Large intestine (tissue), 3 donors: ENCODE measurements around the gene KRT71. TPM values are rescaled to one million over a fixed set of nuclear protein-coding genes. Genes with fewer than 3 reads are reported as not detected.

Experiments used
- DNase-seq, 2 donors: peaks; one replicate each; pipeline versions ENCODE4 v3.0.0 to v3.0.0-alpha.2; 2013
- H3K27ac ChIP-seq: one replicate; pipeline ENCODE4 v1.5.1; 2013; ENCODE audit warnings: low read length
- H3K27me3 ChIP-seq: 2 replicates; pipeline ENCODE4 v1.6.1; 2013; ENCODE audit warnings: low read length; ENCODE audit not compliant: control insufficient read depth, insufficient read depth
- H3K36me3 ChIP-seq: 2 replicates; pipeline ENCODE4 v1.6.1; 2013; ENCODE audit warnings: low read length; ENCODE audit not compliant: control insufficient read depth, insufficient read depth
- H3K4me1 ChIP-seq: one replicate; pipeline ENCODE4 v1.6.1; 2013; ENCODE audit warnings: low read length; ENCODE audit not compliant: control insufficient read depth, insufficient read depth
- H3K4me3 ChIP-seq: one replicate; pipeline ENCODE4 v1.5.1; 2013; ENCODE audit warnings: low read length
- H3K9me3 ChIP-seq: one replicate; pipeline ENCODE4 v1.6.1; 2013; ENCODE audit warnings: mild to moderate bottlenecking, low read depth, low read length, moderate library complexity; ENCODE audit not compliant: control insufficient read depth
- WGBS: methylation state at CpG from one replicate; pipeline ENCODE4 v1.1.5; 2013; ENCODE audit warnings: low lambda C conversion rate; ENCODE audit not compliant: insufficient coverage; 5-methylcytosine and 5-hydroxymethylcytosine counted together
- polyA plus RNA-seq: library from polyadenylated mRNA; unstranded; fragments of 120-200 nt; gene quantifications from one replicate; pipeline ENCODE4 v1.2.1, GENCODE V29; 2013

The KRT71 gene
- polyA plus RNA-seq, 1 donor, result 0.04 TPM

DNA sequence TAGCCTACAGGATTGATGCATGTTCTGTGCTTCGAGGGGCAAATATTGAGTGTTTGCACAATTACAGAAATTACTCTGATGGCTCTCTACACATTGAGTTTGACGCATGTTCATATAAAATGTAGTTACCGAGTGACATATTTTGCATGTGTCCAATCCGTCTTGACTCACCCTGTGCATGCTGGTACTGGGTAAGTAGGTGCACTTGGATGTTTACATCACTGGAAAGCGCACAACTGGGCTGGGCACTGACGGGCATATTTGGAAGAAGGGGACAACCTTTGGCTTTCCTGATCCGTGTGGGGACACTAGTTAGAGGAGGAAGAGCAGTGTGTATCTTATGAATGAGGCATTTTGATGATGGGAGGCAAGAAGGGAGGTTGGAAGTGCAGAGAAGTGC is 55.0 kb downstream of the KRT71 start:
- no peaks in the 10 kb centered on the region for H3K36me3 ChIP-seq
- H3K27ac ChIP-seq, result no peak overlapping the region
- DNase-seq, result no peak
- no peaks in the 10 kb centered on the region for H3K9me3 ChIP-seq
- no peaks in the 10 kb centered on the region for H3K4me1 ChIP-seq
- no peak overlapping the region for H3K4me3 ChIP-seq
- no CpG with 5 or more reads among the region's 7 CpGs for WGBS
- peaks cover 13% of the 10 kb centered on the region for H3K27me3 ChIP-seq

DNA sequence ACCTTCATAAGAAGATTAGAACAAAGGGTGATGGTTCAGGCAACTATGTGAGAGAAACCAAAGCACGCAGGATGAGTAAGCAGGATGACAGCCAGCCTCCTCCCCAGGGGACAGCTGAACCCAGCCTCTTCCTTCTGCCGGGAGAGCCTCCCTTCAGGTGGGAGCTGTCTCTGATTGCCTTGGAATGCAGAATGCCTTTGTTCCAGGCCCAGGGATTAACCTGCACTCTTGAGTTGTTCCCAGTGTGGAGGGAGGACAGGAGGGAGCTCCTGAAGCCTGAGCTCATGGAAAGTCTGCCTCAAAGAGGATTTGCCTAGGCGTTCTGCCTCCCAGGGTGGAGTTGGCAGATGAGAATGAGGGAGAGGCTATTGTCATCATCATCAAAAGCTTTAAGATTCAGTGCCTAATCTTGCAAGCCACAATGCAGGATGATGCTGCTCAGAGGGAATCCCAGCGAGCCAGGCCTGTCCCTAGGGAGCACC is 56.3 kb downstream of the KRT71 start:
- DNase-seq, result no peak
- no CpG with 5 or more reads among the region's 4 CpGs for whole genome bisulfite sequencing
- Histone ChIP-seq H3K4me1 (no peaks in the 10 kb centered on the region), H3K27me3 (peaks cover 13% of the 10 kb centered on the region), H3K27ac (no peak overlapping the region), H3K36me3 (no peaks in the 10 kb centered on the region), H3K9me3 (no peaks in the 10 kb centered on the region), H3K4me3 (no peak overlapping the region)

DNA sequence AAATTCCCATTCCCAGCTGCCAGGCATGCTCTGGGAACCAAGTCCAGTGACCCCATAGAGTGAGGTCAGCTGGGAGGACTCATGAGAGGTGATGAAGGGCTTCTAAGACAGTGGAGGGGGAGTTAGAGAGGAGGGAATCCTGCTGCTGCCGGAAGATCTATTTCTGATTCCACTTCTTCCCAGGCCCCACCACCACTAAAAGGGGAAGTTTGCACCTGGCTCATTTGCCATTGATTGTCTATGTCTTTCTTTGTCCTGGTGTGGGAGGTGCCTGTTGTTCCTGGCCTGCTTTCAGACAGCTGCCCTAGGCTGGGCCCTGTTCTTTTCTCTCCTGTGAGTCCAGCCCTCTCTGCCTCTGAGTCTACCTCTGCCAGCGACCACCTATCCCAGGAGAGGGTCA is 56.9 kb downstream of the KRT71 start:
- Histone ChIP-seq H3K4me3 (no peak overlapping the region), H3K27ac (no peak overlapping the region), H3K4me1 (no peaks in the 10 kb centered on the region), H3K9me3 (no peaks in the 10 kb centered on the region), H3K36me3 (no peaks in the 10 kb centered on the region), H3K27me3 (peaks cover 13% of the 10 kb centered on the region)
- DNase-seq, result no peak
- no CpG with 5 or more reads among the region's 2 CpGs for WGBS

DNA sequence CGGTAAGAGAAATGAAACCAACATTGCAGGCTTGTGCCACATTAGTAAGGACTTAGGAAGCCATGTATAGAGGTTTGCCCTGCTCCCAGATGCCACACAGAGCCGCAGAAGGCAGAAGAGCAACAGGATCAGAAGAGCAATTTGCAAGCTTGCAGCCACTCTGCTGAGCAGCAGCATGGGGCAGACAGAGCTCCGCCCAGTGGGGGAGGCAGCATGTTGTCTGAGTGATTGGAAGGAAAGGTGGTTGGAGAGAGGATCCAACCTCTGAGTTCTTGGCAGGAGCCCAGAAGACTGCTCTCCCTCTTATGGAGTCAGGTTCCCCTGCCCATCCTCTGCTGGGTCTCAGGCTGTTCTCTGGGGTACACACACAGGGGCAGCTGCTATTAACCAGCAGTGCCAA is 57.6 kb downstream of the KRT71 start:
- WGBS, result no CpG with 5 or more reads among the region's 3 CpGs
- H3K36me3 ChIP-seq, result no peaks in the 10 kb centered on the region
- no peaks in the 10 kb centered on the region for H3K9me3 ChIP-seq
- peaks cover 13% of the 10 kb centered on the region for H3K27me3 ChIP-seq
- H3K4me1 ChIP-seq, result no peaks in the 10 kb centered on the region
- no peak overlapping the region for H3K27ac ChIP-seq
- H3K4me3 ChIP-seq, result no peak overlapping the region
- DNase-seq, result no peak

DNA sequence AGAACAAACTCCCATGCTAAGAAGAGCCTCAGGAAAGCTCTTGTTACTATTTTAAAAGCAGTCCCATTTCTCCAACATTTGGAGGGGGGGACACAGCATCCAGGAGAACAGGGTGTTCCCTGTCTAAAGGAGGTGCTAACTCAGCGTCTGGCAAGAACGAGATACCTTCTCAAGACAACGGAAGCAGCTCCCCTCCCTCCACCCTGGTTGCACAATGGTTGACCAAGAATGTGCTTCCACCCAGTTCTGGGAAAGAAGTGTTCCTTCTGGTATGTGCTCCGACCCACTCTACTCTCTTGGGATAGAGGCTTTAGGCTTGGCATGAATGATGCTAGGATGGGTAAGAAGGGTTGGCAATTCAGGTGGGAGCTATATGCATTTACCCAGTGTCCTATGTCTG is 58.4 kb downstream of the KRT71 start:
- Histone ChIP-seq H3K4me1 (no peaks in the 10 kb centered on the region), H3K4me3 (no peak overlapping the region), H3K27ac (no peak overlapping the region), H3K36me3 (no peaks in the 10 kb centered on the region), H3K27me3 (peaks cover 13% of the 10 kb centered on the region), H3K9me3 (no peaks in the 10 kb centered on the region)
- no CpG with 5 or more reads among the region's 4 CpGs for WGBS
- no peak for DNase-seq

DNA sequence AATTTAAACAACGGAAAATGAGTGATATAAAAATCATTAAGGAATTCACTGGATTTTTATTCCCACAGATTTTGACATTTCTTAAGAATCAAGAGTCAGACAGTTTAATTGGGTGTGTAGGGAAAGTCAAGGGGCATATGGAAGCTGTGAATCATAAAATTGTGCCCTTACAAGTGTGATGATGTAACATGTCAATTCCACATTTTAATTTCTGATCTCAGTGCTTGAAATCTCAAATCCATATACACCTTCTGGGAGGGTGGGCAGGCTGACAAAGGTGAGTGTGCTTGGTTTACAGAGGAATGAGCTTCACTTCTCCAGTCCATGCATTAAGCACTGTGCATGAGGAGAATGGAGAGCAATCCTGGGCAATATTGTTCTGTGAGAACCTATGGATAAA is 58.8 kb downstream of the KRT71 start:
- H3K27me3 ChIP-seq, result peaks cover 13% of the 10 kb centered on the region
- H3K9me3 ChIP-seq, result no peaks in the 10 kb centered on the region
- 80% methylated on average over 1 of the region's 1 CpG for WGBS
- DNase-seq, result no peak
- no peaks in the 10 kb centered on the region for H3K4me1 ChIP-seq
- H3K27ac ChIP-seq, result no peak overlapping the region
- H3K36me3 ChIP-seq, result no peaks in the 10 kb centered on the region
- H3K4me3 ChIP-seq, result no peak overlapping the region

Other genes starting within 250 kb of the KRT71 start
- 0.03 TPM for gene KRT83, start 231.7 kb downstream of the KRT71 start, polyA plus RNA-seq
- gene KRT85, start 185.7 kb downstream of the KRT71 start, polyA plus RNA-seq, result 0.03 TPM
- not detected for gene KRT84, start 167.5 kb downstream of the KRT71 start, polyA plus RNA-seq
- gene KRT82, start 146.8 kb downstream of the KRT71 start, polyA plus RNA-seq, result not detected
- gene KRT75, start 118.8 kb downstream of the KRT71 start, polyA plus RNA-seq, result not detected
- not detected for gene KRT6B, start 101.0 kb downstream of the KRT71 start, polyA plus RNA-seq
- gene KRT6C, start 79.3 kb downstream of the KRT71 start, polyA plus RNA-seq, result not detected
- gene KRT6A, start 59.9 kb downstream of the KRT71 start, polyA plus RNA-seq, result 0.01 TPM
- 1.8 TPM for gene KRT5, start 32.8 kb downstream of the KRT71 start, polyA plus RNA-seq
- gene KRT74, start 20.7 kb upstream of the KRT71 start, polyA plus RNA-seq, result not detected
- 2.0 TPM for gene KRT72, start 48.3 kb upstream of the KRT71 start, polyA plus RNA-seq
- gene KRT73, start 65.4 kb upstream of the KRT71 start, polyA plus RNA-seq, result 0.97 TPM
- 0.54 TPM for gene KRT2, start 99.1 kb upstream of the KRT71 start, polyA plus RNA-seq
- gene KRT1, start 127.3 kb upstream of the KRT71 start, polyA plus RNA-seq, result 0.51 TPM
- gene KRT77, start 150.4 kb upstream of the KRT71 start, polyA plus RNA-seq, result 0.42 TPM
- not detected for gene KRT76, start 224.2 kb upstream of the KRT71 start, polyA plus RNA-seq
- gene KRT3, start 243.0 kb upstream of the KRT71 start, polyA plus RNA-seq, result not detected